ENCODE measurements around the gene MICAL1.

MICAL1 gene

DNA sequence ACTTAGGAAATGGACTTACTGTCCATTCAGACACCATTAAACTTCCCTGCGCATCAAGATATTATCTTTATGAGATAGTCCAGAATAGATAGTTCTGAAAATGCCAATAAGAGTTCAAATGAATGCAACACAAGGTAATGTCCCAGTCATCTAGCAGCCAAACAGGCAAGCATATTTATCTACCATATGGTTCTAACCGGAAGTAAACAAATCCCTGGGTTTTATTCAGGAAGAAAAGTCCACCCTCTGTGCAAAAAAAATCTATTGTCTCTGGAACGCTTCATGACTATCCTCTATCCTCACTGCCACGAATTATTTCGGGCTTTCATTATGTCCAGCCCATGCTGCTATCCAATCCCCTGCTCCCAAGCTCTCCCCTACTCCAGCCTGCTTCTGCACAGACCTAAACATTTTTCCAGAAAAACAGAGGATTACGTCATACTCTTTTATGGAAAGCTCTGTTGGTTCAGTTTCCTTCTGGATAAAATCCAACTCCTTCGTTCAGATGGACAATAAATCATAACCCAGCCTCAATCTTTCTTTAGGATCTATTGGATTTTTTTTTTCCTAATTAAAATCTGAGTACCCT lies 26.6 kb downstream of the MICAL1 start:
- DNase-seq, result peak; percentile 67

- DNase-seq, result no peak
Measured at GRCh38 chr6:109424946-109425345, 30.6 kb downstream of the MICAL1 start.

DNA sequence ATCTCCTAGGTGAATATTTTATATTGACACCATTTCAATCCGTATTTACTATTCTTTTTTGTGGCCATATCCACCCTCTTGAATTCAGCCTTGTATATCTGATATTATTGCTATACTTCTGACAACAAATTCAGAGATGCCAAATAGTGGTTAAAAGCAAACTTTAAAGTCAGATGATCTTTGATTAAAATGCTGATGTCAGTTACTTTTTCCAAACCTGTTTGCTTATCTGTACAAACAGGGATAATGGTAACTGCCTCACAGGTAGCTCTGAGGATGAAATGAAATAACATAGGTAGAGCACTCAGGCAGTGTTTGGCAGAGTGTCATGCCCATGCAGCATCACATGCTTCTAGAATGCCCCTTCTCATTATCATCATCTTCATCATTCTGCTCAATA lies 34.4 kb downstream of the MICAL1 start:
- no peak for DNase-seq

DNA sequence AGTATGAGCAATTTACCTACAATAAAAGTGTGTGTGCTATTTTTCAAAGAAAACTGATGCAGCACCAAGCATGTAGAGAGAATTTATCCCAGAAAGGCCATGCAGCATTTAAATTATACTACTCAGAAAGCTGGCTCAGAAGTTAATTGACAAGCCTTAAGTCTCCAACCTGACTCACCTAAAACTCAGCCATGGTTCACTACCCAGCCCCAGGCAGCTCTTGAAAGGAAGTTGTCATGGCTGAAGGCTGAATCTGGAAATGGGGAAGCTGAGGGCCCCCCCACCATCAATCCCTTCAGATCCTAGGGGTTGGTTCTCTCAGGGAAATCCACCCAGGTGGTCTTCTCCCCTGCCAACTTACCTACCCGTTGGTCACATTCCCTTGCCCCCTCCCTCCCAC lies 34.8 kb downstream of the MICAL1 start:
- no peak for DNase-seq

DNA sequence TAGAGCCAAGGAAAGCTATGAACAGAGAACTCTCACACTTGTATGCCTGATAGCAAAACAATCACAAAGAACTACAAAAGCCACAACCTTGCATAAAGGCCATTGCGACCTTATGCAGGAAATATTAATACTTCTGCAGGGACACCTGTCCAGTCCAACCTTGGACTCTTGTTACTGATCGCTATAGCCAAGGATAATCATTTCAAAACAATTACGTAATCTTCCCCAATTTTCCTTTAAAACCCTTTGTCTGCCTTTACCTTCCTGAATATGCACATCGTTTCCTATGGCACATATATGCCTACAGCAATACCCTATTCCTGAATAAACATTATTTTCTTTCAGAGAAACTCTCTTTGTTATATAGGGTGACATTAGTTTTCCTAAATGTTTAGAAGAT lies 37.9 kb downstream of the MICAL1 start:
- no peak for DNase-seq

- DNase-seq, result no peak
Measured at GRCh38 chr6:109411034-109411433, 44.5 kb downstream of the MICAL1 start.

- DNase-seq, result no peak
Measured at GRCh38 chr6:109406196-109406595, 49.4 kb downstream of the MICAL1 start.

- no peak for DNase-seq
Measured at GRCh38 chr6:109397020-109397419, 58.6 kb downstream of the MICAL1 start.

GRCh38 chr6:109396046-109396718 lies 59.4 kb downstream of the MICAL1 start:
- no peak for DNase-seq
